ENCODE results near the gene NMT1.

The NMT1 gene

DNA sequence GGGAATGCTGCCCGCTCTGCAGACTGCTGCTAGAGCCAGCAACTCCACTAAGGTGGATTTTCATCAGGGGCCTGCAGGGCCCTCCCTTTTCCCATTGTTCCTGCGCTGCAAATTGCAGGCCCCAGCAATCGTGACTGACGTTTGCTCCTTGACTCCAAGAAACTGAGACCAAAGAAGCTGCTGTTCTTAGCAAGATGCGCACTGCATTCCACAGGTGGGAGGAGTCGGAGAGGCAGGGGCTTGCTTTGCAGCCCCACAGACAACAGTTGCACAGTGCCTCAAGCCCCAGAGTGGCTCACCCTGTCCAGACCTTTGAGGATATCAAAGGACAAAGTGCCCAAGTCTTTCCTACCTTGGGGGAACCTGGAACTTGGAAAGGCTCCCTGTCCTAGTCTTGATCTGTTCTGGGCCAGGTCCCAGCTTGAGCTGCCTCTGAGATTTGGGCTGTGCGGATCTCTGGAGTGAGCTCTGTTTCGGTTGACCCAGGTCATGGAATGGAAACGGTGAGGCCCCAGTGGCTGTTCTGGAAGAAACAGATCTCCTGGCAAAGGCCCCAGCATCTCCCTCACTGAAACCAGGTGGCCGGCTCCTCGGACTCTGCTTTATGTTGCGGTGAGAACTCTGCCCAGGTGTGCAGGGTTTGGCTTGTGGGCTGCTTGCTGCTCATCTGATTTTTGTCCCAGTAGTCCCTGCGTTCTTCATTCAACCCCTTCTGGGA is 46.3 kb downstream of the NMT1 start:
- H3K4me2 ChIP-seq, result no peak overlapping the region
- no peaks in the 10 kb centered on the region for H3K4me1 ChIP-seq (ENCODE audit: low read depth, poor library complexity, severe bottlenecking)
- no peaks in the 10 kb centered on the region for H3K79me2 ChIP-seq (ENCODE audit: insufficient read depth, low read depth)
- no peaks in the 10 kb centered on the region for H4K20me1 ChIP-seq (ENCODE audit: insufficient read depth)
- no peak overlapping the region for H3K27ac ChIP-seq
- no peak overlapping the region for H3K4me3 ChIP-seq (IDR thresholded peaks at IDR 0.05; ENCODE audit: insufficient read depth, low read depth, low read length)
- no peak overlapping the region for H3K9ac ChIP-seq
- H2AFZ ChIP-seq (ENCODE audit: low read depth), result no peak overlapping the region
- H3K36me3 ChIP-seq (ENCODE audit: insufficient read depth), result no peaks in the 10 kb centered on the region; the same call in 1 of the 2 replicates
- H3K27me3 ChIP-seq (ENCODE audit: insufficient read depth, low read depth), result no peaks in the 10 kb centered on the region
- TF ChIP-seq, protein P1, sequence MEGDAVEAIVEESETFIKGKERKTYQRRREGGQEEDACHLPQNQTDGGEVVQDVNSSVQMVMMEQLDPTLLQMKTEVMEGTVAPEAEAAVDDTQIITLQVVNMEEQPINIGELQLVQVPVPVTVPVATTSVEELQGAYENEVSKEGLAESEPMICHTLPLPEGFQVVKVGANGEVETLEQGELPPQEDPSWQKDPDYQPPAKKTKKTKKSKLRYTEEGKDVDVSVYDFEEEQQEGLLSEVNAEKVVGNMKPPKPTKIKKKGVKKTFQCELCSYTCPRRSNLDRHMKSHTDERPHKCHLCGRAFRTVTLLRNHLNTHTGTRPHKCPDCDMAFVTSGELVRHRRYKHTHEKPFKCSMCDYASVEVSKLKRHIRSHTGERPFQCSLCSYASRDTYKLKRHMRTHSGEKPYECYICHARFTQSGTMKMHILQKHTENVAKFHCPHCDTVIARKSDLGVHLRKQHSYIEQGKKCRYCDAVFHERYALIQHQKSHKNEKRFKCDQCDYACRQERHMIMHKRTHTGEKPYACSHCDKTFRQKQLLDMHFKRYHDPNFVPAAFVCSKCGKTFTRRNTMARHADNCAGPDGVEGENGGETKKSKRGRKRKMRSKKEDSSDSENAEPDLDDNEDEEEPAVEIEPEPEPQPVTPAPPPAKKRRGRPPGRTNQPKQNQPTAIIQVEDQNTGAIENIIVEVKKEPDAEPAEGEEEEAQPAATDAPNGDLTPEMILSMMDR (conservative IDR thresholded peaks at IDR 0.05; ENCODE audit: low read depth, low read length), result no peak

DNA sequence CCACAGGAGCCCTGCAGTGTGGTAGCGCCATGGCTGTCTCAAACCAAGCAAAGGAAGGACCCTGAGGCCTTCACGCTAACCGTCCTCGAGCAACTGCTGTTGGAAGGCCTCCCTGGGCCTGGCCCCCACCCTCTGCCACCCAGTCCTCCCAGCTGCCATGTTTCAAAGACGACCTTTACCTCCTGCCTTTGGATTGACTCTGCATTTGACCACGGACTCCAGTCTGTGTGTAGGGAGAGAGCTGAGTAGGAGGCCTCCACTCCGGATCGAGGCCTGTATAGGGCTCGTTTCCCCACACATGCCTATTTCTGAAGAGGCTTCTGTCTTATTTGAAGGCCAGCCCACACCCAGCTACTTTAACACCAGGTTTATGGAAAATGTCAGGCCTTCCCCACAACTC is 46.9 kb downstream of the NMT1 start:
- no peak overlapping the region for H2AFZ ChIP-seq (ENCODE audit: low read depth)
- H3K4me3 ChIP-seq (IDR thresholded peaks at IDR 0.05; ENCODE audit: insufficient read depth, low read depth, low read length), result no peak overlapping the region
- no peak overlapping the region for H3K9ac ChIP-seq
- H3K79me2 ChIP-seq (ENCODE audit: insufficient read depth, low read depth), result no peaks in the 10 kb centered on the region
- no peaks in the 10 kb centered on the region for H3K27me3 ChIP-seq (ENCODE audit: insufficient read depth, low read depth)
- TF ChIP-seq, protein P1 (conservative IDR thresholded peaks at IDR 0.05; ENCODE audit: low read depth, low read length), result no peak
- no peaks in the 10 kb centered on the region for H4K20me1 ChIP-seq (ENCODE audit: insufficient read depth)
- no peak overlapping the region for H3K27ac ChIP-seq
- no peaks in the 10 kb centered on the region; the same call in 1 of the 2 replicates for H3K36me3 ChIP-seq (ENCODE audit: insufficient read depth)
- no peak overlapping the region for H3K4me2 ChIP-seq
- no peaks in the 10 kb centered on the region for H3K4me1 ChIP-seq (ENCODE audit: low read depth, poor library complexity, severe bottlenecking)

DNA sequence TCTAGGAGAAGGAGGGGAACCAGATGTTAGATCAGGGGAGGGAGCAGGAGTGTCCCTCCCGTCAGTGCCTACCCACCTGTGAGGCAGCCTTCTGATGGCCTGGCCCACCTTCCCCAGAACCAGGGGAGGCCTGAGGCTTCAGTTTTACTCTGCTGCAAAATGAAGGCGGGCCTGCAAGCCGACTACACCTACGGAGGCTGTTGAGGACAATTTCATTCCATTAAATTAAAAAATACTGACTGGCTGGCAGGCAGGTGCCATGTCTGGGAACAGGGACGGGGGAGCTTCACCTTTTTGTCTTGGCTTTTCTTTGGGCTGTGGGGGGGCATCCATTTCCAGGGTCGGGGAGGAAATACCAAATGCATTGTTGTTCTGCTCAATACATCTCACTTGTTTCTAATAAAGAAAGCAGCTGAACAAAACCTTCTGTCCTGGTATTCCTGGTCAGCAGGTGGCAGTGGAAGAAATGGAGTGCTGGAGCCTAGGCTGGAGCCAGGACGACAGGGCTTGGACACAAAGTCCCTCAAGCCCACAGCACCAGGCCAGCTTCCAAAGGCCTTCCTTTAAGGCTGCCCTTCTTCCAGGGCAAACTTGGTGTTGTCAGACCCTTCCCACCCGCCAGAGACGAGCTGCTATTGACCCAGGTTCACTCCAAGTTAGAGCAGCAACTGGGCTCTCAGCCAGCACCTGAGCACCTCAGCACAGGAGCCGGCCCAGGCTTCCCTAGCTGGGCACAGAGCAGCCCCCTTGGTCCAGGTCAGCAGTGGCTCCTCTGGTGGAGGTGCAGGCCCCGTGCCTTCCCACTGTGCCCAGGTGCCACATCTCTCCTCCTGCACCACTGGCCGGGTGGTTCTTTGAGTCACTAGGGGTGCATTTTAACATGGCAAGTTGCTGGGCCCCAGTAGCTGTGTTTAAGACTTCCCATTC is 47.7 kb downstream of the NMT1 start:
- TF ChIP-seq, protein P1 (conservative IDR thresholded peaks at IDR 0.05; ENCODE audit: low read depth, low read length), result no peak
- H3K36me3 ChIP-seq (ENCODE audit: insufficient read depth), result no peaks in the 10 kb centered on the region
- no peak overlapping the region for H3K9ac ChIP-seq
- H3K27me3 ChIP-seq (ENCODE audit: insufficient read depth, low read depth), result no peaks in the 10 kb centered on the region
- H3K4me1 ChIP-seq (ENCODE audit: low read depth, poor library complexity, severe bottlenecking), result no peaks in the 10 kb centered on the region
- H3K4me3 ChIP-seq (IDR thresholded peaks at IDR 0.05; ENCODE audit: insufficient read depth, low read depth, low read length), result no peak overlapping the region
- H3K27ac ChIP-seq, result no peak overlapping the region
- no peaks in the 10 kb centered on the region for H4K20me1 ChIP-seq (ENCODE audit: insufficient read depth)
- H3K4me2 ChIP-seq, result no peak overlapping the region
- H3K79me2 ChIP-seq (ENCODE audit: insufficient read depth, low read depth), result no peaks in the 10 kb centered on the region
- no peak overlapping the region for H2AFZ ChIP-seq (ENCODE audit: low read depth)

DNA sequence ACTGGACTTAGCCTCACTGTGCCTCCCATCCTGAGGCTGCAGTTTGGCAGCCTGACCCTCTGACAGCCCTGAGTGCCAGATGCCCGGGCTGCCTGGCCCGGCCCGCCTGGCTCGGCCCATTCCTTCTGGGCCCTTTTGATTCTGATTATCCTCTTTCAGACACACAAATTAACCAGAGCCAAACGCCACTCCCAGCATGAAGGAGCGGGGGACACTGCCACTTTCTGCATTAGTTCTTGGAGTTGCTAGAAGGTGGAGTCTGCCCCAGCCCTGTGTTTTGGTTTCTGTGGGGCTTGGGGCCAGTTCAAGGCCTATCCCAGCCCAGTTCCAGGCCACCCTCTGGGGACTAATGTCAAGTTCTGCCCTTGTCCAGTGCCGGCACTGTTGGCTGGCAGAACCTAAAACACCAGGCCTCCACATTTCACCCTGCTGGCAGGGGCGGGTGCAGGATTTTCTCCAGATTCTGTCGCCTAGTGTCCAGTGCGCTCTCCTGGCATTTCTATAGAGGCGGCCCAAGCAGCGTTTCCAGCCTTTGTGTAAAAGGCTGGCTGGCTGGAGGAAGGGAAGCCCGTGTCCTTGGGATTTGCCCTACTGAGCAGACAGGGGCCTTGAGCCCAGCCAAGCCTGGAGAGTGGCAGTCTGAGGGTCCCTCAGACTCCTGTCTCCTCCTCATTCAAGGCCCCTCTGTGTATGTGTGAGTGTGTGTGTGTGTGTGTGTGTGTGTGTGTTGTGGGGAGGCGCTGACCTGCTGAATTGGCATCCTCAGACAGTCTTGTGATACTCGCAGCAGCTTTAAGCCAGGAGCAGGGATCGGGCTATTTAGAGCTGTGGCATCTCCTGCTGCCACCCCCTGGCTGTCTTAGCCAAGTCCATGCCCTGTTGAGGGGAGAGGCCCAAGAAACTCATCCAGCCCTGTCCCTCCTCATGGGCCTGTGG is 49.8 kb downstream of the NMT1 start:
- no peak overlapping the region for H3K27ac ChIP-seq

More for the DNA sequence above, 49.8 kb downstream of the NMT1 start:
- Histone ChIP-seq H3K36me3 (ENCODE audit: insufficient read depth) (no peaks in the 10 kb centered on the region), H3K79me2 (ENCODE audit: insufficient read depth, low read depth) (no peaks in the 10 kb centered on the region), H3K4me1 (ENCODE audit: low read depth, poor library complexity, severe bottlenecking) (no peaks in the 10 kb centered on the region), H4K20me1 (ENCODE audit: insufficient read depth) (no peaks in the 10 kb centered on the region), H3K27me3 (ENCODE audit: insufficient read depth, low read depth) (no peaks in the 10 kb centered on the region), H3K9ac (no peak overlapping the region), H2AFZ (ENCODE audit: low read depth) (no peak overlapping the region), H3K4me2 (no peak overlapping the region), H3K4me3 (IDR thresholded peaks at IDR 0.05; ENCODE audit: insufficient read depth, low read depth, low read length) (no peak overlapping the region)
- TF ChIP-seq, protein P1 (conservative IDR thresholded peaks at IDR 0.05; ENCODE audit: low read depth, low read length), result no peak
